Endothelial cell (in vitro differentiated cells): ENCODE measurements around the gene TOM1. TPM values are rescaled to one million over a fixed set of nuclear protein-coding genes. Genes with fewer than 3 reads are reported as not detected.

Source experiments
- DNase-seq: peaks from one replicate; pipeline ENCODE4 v3.0.0; 2021; ENCODE audit warnings: low spot score
- H3K27ac Mint-ChIP-seq: one replicate; pipeline ENCODE4 v1.8.0; 2021; ENCODE audit warnings: mixed read lengths, inconsistent platforms; ENCODE audit not compliant: unreplicated experiment
- H3K27me3 Mint-ChIP-seq: one replicate; pipeline ENCODE4 v1.8.0; 2021; ENCODE audit warnings: mild to moderate bottlenecking, moderate library complexity, mixed read lengths, inconsistent platforms; ENCODE audit not compliant: unreplicated experiment
- H3K36me3 Mint-ChIP-seq: one replicate; pipeline ENCODE4 v1.8.0; 2021; ENCODE audit warnings: mild to moderate bottlenecking, low read depth, mixed read lengths, inconsistent platforms; ENCODE audit not compliant: unreplicated experiment
- H3K4me1 Mint-ChIP-seq: one replicate; pipeline ENCODE4 v1.8.0; 2021; ENCODE audit warnings: mild to moderate bottlenecking, mixed read lengths, inconsistent platforms; ENCODE audit not compliant: unreplicated experiment
- H3K4me3 Mint-ChIP-seq: one replicate; pipeline ENCODE4 v1.8.0; 2021; ENCODE audit warnings: mild to moderate bottlenecking, mixed read lengths, inconsistent platforms; ENCODE audit not compliant: unreplicated experiment
- H3K9me3 Mint-ChIP-seq: one replicate; pipeline ENCODE4 v1.8.0; 2021; ENCODE audit warnings: mixed read lengths, inconsistent platforms; ENCODE audit not compliant: unreplicated experiment
- total RNA-seq: library from RNA; stranded (reverse); fragmentation: NEBNext Ultra II Directional; extraction: Animal tissue kit (Norgen Biotek cat#: 25700); gene quantifications from one replicate; pipeline ENCODE4 v1.2.1, GENCODE V29; 2021; ENCODE audit not compliant: unreplicated experiment
- TF ChIP-seq, protein P1 (sequence below): fragments of 200-600 bp; sonication (generic); IDR thresholded peaks from one replicate; pipeline ENCODE4 v1.5.0; 2021; ENCODE audit warnings: antibody characterized with exemption; ENCODE audit not compliant: unreplicated experiment

Gene TOM1
- total RNA-seq, 1 donor from 2014 or later = 32.0 TPM

DNA sequence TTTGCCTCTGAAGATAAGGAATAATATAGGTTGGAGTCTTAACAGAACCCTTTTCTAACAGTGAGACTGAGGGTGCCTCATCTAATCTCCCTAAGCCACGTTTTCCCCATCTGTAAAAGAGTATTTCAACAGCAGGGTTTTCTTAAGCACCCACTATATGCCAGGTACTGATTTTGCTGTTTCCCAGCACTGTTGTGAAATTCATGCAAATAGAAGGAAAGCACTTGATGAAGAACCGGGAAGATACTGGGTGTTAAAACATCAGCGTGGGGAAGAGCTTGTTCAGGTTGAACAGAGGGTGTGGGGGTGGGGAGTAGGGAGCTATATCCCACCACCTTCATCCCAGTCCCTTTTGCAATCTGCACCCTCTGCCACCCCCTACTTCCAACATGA, 84.0 kb downstream of the TOM1 start:
- DNase-seq = no peak
- H3K4me1 Mint-ChIP-seq = peaks cover 24% of the 10 kb centered on the region
- no peak overlapping the region for H3K27ac Mint-ChIP-seq
- TF ChIP-seq, protein P1, sequence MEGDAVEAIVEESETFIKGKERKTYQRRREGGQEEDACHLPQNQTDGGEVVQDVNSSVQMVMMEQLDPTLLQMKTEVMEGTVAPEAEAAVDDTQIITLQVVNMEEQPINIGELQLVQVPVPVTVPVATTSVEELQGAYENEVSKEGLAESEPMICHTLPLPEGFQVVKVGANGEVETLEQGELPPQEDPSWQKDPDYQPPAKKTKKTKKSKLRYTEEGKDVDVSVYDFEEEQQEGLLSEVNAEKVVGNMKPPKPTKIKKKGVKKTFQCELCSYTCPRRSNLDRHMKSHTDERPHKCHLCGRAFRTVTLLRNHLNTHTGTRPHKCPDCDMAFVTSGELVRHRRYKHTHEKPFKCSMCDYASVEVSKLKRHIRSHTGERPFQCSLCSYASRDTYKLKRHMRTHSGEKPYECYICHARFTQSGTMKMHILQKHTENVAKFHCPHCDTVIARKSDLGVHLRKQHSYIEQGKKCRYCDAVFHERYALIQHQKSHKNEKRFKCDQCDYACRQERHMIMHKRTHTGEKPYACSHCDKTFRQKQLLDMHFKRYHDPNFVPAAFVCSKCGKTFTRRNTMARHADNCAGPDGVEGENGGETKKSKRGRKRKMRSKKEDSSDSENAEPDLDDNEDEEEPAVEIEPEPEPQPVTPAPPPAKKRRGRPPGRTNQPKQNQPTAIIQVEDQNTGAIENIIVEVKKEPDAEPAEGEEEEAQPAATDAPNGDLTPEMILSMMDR = no peak
- H3K36me3 Mint-ChIP-seq = peaks cover under 1% of the 10 kb centered on the region
- H3K27me3 Mint-ChIP-seq = peaks cover 2% of the 10 kb centered on the region
- no peaks in the 10 kb centered on the region for H3K9me3 Mint-ChIP-seq
- H3K4me3 Mint-ChIP-seq = no peak overlapping the region

DNA sequence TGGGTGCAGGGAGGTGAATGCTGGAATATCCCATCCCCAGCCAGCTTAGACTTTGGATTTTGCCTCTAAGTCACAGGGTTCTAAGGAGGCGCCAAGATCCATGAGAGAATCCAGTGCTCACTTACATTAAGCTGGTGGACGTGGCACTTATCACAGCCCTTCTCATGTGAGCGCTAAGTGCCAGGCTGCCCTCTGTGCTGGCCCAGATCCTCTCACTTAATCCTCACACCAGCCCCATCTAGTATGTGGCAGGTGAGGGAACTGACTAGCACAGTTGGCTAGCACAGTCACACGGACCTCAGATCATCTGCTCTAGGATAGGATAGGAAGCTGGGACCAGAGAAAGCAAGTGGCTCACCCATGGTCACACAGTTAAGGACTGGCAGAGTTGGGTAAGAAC, 84.8 kb downstream of the TOM1 start:
- H3K27ac Mint-ChIP-seq = no peak overlapping the region
- peaks cover 5% of the 10 kb centered on the region for H3K36me3 Mint-ChIP-seq
- no peak overlapping the region for H3K4me3 Mint-ChIP-seq
- TF ChIP-seq, protein P1 = no peak
- no peak for DNase-seq
- no peaks in the 10 kb centered on the region for H3K9me3 Mint-ChIP-seq
- peaks cover 2% of the 10 kb centered on the region for H3K27me3 Mint-ChIP-seq
- H3K4me1 Mint-ChIP-seq = peaks cover 16% of the 10 kb centered on the region

DNA sequence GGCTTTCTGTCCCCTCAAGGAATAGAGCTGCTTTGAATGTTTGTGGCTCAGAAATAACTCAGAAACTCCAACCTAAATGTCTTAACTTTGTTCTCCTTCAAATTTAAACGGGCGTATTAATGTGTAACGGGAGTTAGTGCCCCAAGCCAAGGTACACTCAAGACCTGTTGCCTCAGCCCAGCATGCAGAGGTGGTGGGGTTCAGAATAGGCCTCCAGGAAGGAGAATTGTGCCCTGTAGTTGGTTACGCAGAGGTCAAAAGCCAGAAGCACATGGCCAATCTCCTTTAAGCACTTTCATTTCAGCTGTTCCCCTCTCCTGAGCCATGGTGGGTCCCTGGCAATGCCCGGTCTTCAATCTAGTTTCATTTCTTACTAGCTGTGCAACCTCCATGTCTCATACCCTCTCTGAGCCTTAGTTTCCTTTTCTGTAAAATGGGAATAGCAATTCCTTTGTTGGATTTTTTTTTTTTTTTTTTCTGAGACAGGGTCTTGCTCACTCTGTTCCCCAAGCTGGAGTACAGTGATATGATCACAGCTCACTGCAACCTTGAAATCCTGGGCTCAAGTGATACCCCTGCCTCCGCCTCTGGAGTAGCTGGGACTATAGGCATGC, 85.4 kb downstream of the TOM1 start:
- no peak overlapping the region for H3K4me3 Mint-ChIP-seq
- H3K9me3 Mint-ChIP-seq = no peaks in the 10 kb centered on the region
- H3K27me3 Mint-ChIP-seq = peaks cover 2% of the 10 kb centered on the region
- peaks cover 5% of the 10 kb centered on the region for H3K36me3 Mint-ChIP-seq
- peaks cover 12% of the 10 kb centered on the region for H3K4me1 Mint-ChIP-seq
- TF ChIP-seq, protein P1 = no peak
- H3K27ac Mint-ChIP-seq = no peak overlapping the region
- DNase-seq = no peak

DNA sequence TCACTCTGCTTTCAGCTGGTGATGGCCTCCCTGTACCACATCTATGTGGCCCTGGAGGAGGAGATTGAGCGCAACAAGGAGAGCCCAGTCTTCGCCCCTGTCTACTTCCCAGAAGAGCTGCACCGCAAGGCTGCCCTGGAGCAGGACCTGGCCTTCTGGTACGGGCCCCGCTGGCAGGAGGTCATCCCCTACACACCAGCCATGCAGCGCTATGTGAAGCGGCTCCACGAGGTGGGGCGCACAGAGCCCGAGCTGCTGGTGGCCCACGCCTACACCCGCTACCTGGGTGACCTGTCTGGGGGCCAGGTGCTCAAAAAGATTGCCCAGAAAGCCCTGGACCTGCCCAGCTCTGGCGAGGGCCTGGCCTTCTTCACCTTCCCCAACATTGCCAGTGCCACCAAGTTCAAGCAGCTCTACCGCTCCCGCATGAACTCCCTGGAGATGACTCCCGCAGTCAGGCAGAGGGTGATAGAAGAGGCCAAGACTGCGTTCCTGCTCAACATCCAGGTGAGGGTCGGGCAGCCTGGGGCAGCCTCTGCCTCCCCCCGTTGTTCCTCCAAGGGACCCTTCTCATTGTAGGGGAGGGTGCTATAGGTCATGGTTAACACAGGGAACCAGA, 87.1 kb downstream of the TOM1 start:
- no peak overlapping the region for H3K27ac Mint-ChIP-seq
- H3K36me3 Mint-ChIP-seq = peaks cover 5% of the 10 kb centered on the region
- H3K27me3 Mint-ChIP-seq = no peaks in the 10 kb centered on the region
- no peak overlapping the region for H3K4me3 Mint-ChIP-seq
- TF ChIP-seq, protein P1 = no peak
- DNase-seq = no peak
- H3K4me1 Mint-ChIP-seq = peaks cover under 1% of the 10 kb centered on the region
- H3K9me3 Mint-ChIP-seq = no peaks in the 10 kb centered on the region

DNA sequence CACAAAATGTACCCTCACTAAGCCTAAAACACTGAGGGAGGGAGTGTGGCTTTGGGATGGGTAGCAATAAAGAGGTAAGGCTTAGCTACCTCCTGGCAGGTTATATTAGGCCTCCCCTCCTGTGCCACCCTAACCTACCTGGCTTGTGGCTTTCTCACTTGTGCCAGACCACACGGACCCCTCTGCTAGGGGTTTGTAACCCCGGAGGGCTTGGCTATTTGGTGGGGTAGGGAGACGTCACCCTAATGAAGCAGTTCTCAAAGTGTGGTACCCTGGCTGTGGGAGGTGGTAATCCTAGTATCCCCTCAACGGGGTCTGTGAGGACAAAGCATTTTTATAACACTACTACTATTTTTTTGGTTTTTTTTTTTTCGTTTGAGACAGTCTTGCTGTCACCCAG, 91.2 kb downstream of the TOM1 start:
- Mint-ChIP-seq H3K27ac (no peak overlapping the region), H3K4me3 (no peak overlapping the region), H3K36me3 (peaks cover 5% of the 10 kb centered on the region), H3K4me1 (no peaks in the 10 kb centered on the region), H3K9me3 (no peaks in the 10 kb centered on the region), H3K27me3 (peaks cover 4% of the 10 kb centered on the region)
- TF ChIP-seq, protein P1 = no peak
- no peak for DNase-seq
